RWPE1 (cell line): ENCODE measurements around the gene ZNF394.

ENCODE experiments used
- CTCF ChIA-PET: fragments of 350-600 bp; sonication (Branson Sonifier 250); formaldehyde crosslinking; extraction: SDS; loops from one replicate; lab custom pipeline; 2021; lab: Yijun Ruan, JAX
- POLR2A ChIA-PET: fragments of 400-600 bp; formaldehyde crosslinking; extraction: SDS; loops from one replicate; lab custom pipeline; 2020; ENCODE audit warnings: antibody characterized with exemption; ENCODE audit not compliant: low non-redundant PET; lab: Yijun Ruan, JAX
- DNase-seq: peaks from one replicate; pipeline ENCODE4 v3.0.0; 2012; ENCODE audit warnings: low spot score
- H3K27ac ChIP-seq: fragments of 450-650 bp; 2 replicates; pipeline ENCODE4 v1.5.1; 2017
- CTCF ChIP-seq: fragments of 450-650 bp; conservative IDR thresholded peaks from 2 replicates; pipeline ENCODE4 v1.5.1; 2017; ENCODE audit warnings: low read depth, mild to moderate bottlenecking

The ZNF394 gene

DNA sequence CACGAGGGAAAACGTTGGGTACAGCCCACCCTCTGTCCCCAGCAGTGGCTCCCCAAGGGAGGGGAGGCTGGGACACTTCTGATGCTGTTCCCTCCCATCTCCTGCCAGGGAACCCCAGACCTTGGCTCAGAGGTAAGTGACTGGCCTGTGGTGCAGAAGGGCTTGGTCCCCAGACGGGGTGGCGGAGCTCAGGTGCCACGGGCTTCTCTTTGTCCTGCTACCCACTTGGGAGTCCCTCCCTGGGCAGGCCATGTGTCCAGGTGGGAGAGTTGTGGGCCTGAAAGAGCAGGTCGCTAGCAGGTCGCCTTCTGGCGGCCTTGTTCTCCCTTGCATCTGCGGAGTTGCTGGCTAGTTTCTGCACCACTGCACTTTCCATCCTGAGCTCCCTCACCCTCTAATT lies 44.2 kb downstream of the ZNF394 start:
- no peak for DNase-seq
- H3K27ac ChIP-seq, result peak overlapping the region; percentile 46
- POLR2A ChIA-PET, result no interaction called here
- no peak for TF ChIP-seq CTCF
- CTCF ChIA-PET, result interaction anchor here (0.6 kb wide), 1 partner anchor 160 kb away, joined by 3 read pairs; no protein-coding TSS in a partner anchor

DNA sequence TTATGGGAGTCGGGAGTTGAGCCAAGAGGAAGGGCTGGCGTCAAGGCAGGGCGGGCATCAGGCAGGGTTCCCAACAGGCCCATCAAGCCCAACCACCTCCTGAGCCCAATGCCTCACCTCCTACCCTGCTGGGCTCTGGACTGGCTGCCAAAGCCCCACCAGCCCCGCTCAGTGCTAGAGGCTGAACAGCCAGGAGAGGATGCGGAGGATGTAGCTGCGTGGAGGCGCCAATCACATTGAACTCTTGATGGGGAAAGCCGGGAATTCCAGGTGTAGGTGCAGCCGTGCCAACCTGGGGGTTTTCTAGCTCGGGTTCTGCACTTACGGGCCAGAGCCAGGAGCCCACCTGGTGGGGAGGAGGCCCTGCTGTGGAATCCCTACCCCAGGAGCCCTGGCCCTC lies 47.0 kb downstream of the ZNF394 start:
- peak overlapping the region; percentile 46 for H3K27ac ChIP-seq
- ChIA-PET CTCF (no interaction called here), POLR2A (no interaction called here)
- no peak for DNase-seq
- TF ChIP-seq CTCF, result no peak

GRCh38 chr7:99452541-99452940 lies 47.5 kb downstream of the ZNF394 start:
- CTCF ChIA-PET, result no interaction called here
- POLR2A ChIA-PET, result no interaction called here

DNA sequence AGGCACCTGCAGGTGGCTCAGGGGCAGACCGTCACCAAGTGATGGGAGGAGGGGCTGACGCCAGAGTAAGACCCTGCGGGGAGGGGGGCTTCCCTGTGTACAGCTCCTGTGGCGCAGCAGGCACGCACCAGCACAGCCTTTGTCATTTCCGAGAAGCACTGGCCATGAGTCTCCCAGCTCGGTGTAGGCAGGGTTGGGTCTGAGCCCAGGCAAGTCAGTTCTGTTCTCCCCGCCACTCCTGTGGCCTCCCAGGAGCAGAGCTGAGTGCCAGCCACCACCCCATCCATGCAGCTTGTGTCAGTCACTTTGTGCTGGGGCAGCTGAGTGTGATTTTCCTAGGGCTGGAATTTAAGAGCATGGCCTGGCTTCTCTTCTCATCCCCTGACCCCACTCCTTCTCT lies 48.1 kb downstream of the ZNF394 start:
- CTCF ChIA-PET, result no interaction called here
- no peak for TF ChIP-seq CTCF
- POLR2A ChIA-PET, result interaction anchor here (0.6 kb wide), 1 partner anchor 42 kb away, joined by 3 read pairs; no protein-coding TSS in a partner anchor

More at GRCh38 chr7:99452541-99452940, 47.5 kb downstream of the ZNF394 start:
- TF ChIP-seq CTCF, result no peak
- no peak for DNase-seq
- peak overlapping the region; percentile 46 for H3K27ac ChIP-seq

GRCh38 chr7:99449326-99449725 lies 50.8 kb downstream of the ZNF394 start:
- ChIA-PET CTCF (no interaction called here), POLR2A (no interaction called here)
- no peak for TF ChIP-seq CTCF
- H3K27ac ChIP-seq, result peak overlapping the region; percentile 17
- DNase-seq, result no peak

More for the DNA sequence above, 48.1 kb downstream of the ZNF394 start:
- H3K27ac ChIP-seq, result peak overlapping the region; percentile 46
- no peak for DNase-seq

DNA sequence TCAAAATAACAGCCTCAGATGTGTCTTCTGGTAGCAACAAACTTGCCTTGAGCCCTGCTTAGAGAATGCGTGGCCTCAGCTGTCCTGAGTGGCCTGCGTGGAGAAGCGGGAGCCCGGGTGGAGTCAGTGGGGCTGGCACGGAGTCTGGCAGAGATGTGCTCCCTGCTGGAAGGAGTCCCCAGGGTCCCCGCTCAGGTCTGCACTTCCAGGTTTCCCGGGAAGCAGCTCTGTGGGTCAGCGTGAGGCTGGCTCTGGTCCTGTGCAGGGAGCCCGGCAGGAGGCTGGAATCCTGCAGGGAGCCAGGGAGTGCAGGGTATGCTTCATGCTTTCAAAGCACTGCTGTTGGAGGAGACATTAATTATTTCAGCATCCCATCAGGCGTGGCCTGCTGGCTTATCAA lies 51.2 kb downstream of the ZNF394 start:
- DNase-seq, result no peak
- peak overlapping the region; percentile 17; the same call in 1 of the 2 replicates for H3K27ac ChIP-seq
- TF ChIP-seq CTCF, result no peak
- CTCF ChIA-PET, result interaction anchor here (0.6 kb wide), 1 partner anchor 121 kb away, joined by 3 read pairs; no protein-coding TSS in a partner anchor
- POLR2A ChIA-PET, result no interaction called here
